Mesenchymal stem cell (in vitro differentiated cells and primary cell): ENCODE data around the gene RNF148.
A peak's percentile ranks its signal among the peaks of the same experiment; 100 is the strongest.

Source experiments
- DNase-seq: peaks from one replicate; pipeline ENCODE4 v3.0.0-alpha.2; 2013
- H2AFZ ChIP-seq: one replicate; pipeline ENCODE4 v1.6.1; 2013; ENCODE audit warnings: low read depth, mild to moderate bottlenecking, control low read depth, inconsistent platforms, low read length, moderate library complexity
- H2AK5ac ChIP-seq: 2 replicates; pipeline ENCODE4 v1.6.1; 2013; ENCODE audit warnings: low read length, moderate library complexity, mild to moderate bottlenecking, inconsistent platforms; ENCODE audit not compliant: severe bottlenecking
- H2BK120ac ChIP-seq: one replicate; pipeline ENCODE4 v1.6.1; 2013; ENCODE audit warnings: low read depth, mild to moderate bottlenecking, inconsistent platforms, low read length, moderate library complexity
- H2BK12ac ChIP-seq, 2 experiments: one replicate each; pipeline ENCODE4 v1.6.1; 2013; ENCODE audit warnings: inconsistent platforms in 2 of 2, low read length in 2 of 2, mild to moderate bottlenecking in 2 of 2, moderate library complexity in 2 of 2, control low read depth in 1 of 2
- H2BK15ac ChIP-seq: one replicate; pipeline ENCODE4 v1.6.1; 2013; ENCODE audit warnings: mild to moderate bottlenecking, low read depth, inconsistent platforms; ENCODE audit not compliant: poor library complexity, severe bottlenecking
- H2BK5ac ChIP-seq: 2 replicates; pipeline ENCODE4 v1.6.1; 2013; ENCODE audit warnings: low read depth, mild to moderate bottlenecking, low read length, control low read depth, inconsistent platforms; ENCODE audit not compliant: poor library complexity, severe bottlenecking
- H3K14ac ChIP-seq, 2 experiments: one replicate each; pipeline ENCODE4 v1.6.1; 2013; ENCODE audit warnings: inconsistent platforms in 2 of 2, low read length in 2 of 2, control low read depth in 1 of 2, mild to moderate bottlenecking in 1 of 2, moderate library complexity in 1 of 2
- H3K18ac ChIP-seq, 2 experiments: one replicate each; pipeline ENCODE4 v1.6.1; 2013; ENCODE audit warnings: inconsistent platforms in 2 of 2, low read length in 2 of 2, control low read depth in 1 of 2, low read depth in 1 of 2, mild to moderate bottlenecking in 1 of 2
- H3K23ac ChIP-seq, 2 experiments: one replicate each; pipeline ENCODE4 v1.6.1; 2013; ENCODE audit warnings: inconsistent platforms in 2 of 2, low read length in 2 of 2, mild to moderate bottlenecking in 2 of 2, moderate library complexity in 2 of 2, control low read depth in 1 of 2
- H3K27ac ChIP-seq: 2 replicates; pipeline ENCODE4 v1.5.1; 2013; ENCODE audit warnings: mild to moderate bottlenecking, moderate library complexity, low read length, control low read depth, inconsistent platforms; ENCODE audit not compliant: poor library complexity, severe bottlenecking
- H3K27me3 ChIP-seq, 2 experiments: 2 replicates each; pipeline versions ENCODE4 v1.6.1 to v1.7.0; 2013; ENCODE audit warnings: low read length in 2 of 2, mild to moderate bottlenecking in 2 of 2, moderate library complexity in 2 of 2, control low read depth in 1 of 2, inconsistent platforms in 1 of 2; ENCODE audit not compliant: control insufficient read depth in 1 of 2, insufficient read depth in 1 of 2
- H3K36me3 ChIP-seq, 2 experiments: 2 replicates each; pipeline versions ENCODE4 v1.6.1 to v1.7.0; 2013; ENCODE audit warnings: low read length in 2 of 2, control low read depth in 1 of 2, inconsistent platforms in 1 of 2, low read depth in 1 of 2, mild to moderate bottlenecking in 1 of 2; ENCODE audit not compliant: insufficient read depth in 2 of 2, control insufficient read depth in 1 of 2
- H3K4ac ChIP-seq, 2 experiments: one replicate each; pipeline ENCODE4 v1.6.1; 2013; ENCODE audit warnings: inconsistent platforms in 2 of 2, low read length in 2 of 2, mild to moderate bottlenecking in 2 of 2, moderate library complexity in 2 of 2, control low read depth in 1 of 2, low read depth in 1 of 2
- H3K4me1 ChIP-seq: 2 replicates; pipeline ENCODE4 v1.6.1; 2013; ENCODE audit warnings: low read depth, low read length, control low read depth; ENCODE audit not compliant: control insufficient read depth, insufficient read depth
- H3K4me2 ChIP-seq: 2 replicates; pipeline ENCODE4 v1.6.1; 2013; ENCODE audit warnings: low read length, mild to moderate bottlenecking, inconsistent platforms; ENCODE audit not compliant: poor library complexity, severe bottlenecking
- H3K4me3 ChIP-seq, 2 experiments: 2 replicates each; pipeline versions ENCODE4 v1.5.1 to v1.7.0; 2013; ENCODE audit warnings: low read length in 2 of 2, mild to moderate bottlenecking in 2 of 2, control low read depth in 1 of 2, low read depth in 1 of 2; ENCODE audit not compliant: insufficient read depth in 1 of 2
- H3K79me1 ChIP-seq: replicated peaks from 2 replicates; pipeline ENCODE4 v1.6.1; 2013; ENCODE audit warnings: mild to moderate bottlenecking, control low read depth, low read length, inconsistent platforms; ENCODE audit not compliant: poor library complexity, severe bottlenecking
- H3K9ac ChIP-seq: 2 replicates; pipeline ENCODE4 v1.7.0; 2013; ENCODE audit warnings: mild to moderate bottlenecking, low read length, moderate library complexity
- H3K9me3 ChIP-seq: 2 replicates; pipeline ENCODE4 v1.7.0; 2013; ENCODE audit warnings: mild to moderate bottlenecking, low read length; ENCODE audit not compliant: control insufficient read depth
- H4K8ac ChIP-seq: one replicate; pipeline ENCODE4 v1.6.1; 2013; ENCODE audit warnings: inconsistent platforms, mild to moderate bottlenecking, low read length, moderate library complexity
- H4K91ac ChIP-seq: one replicate; pipeline ENCODE4 v1.6.1; 2013; ENCODE audit warnings: mild to moderate bottlenecking, low read length, inconsistent platforms
- WGBS: methylation state at CpG from one replicate; pipeline ENCODE4 v1.1.7; 2013; ENCODE audit warnings: mixed read lengths; 5-methylcytosine and 5-hydroxymethylcytosine counted together

RNF148 gene

DNA sequence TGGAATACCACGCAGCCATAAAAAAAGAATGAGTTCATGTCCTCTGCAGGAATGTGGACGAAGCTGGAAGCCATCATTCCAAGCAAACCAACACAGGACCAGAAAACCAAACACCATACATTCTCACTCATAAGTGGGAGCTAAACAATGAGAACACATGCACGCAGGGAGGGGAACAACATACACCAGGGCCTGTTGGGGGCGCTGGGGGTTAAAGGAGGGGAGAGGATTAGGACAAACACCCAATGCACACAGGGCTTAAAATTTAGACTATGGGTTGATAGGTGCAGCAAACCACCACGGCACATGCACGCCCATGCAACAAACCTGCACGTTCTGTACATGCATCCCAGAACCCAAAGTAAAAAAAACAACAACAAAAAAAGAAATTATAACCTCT, 27.1 kb downstream of the RNF148 start:
- H3K79me1 ChIP-seq: no peaks in the 10 kb centered on the region
- H4K8ac ChIP-seq: no peak overlapping the region
- H2BK120ac ChIP-seq: no peak overlapping the region
- H3K9me3 ChIP-seq: no peaks in the 10 kb centered on the region
- WGBS: 74% methylated on average over 6 of the region's 7 CpGs
- H3K14ac ChIP-seq: no peak overlapping the region
- H3K36me3 ChIP-seq: no peaks in the 10 kb centered on the region
- no peaks in the 10 kb centered on the region for H3K27me3 ChIP-seq
- no peak overlapping the region for H3K23ac ChIP-seq
- no peak overlapping the region for H3K4ac ChIP-seq
- H2BK15ac ChIP-seq: no peak overlapping the region
- no peak overlapping the region for H3K18ac ChIP-seq
- no peak overlapping the region for H3K27ac ChIP-seq
- no peak overlapping the region for H2BK5ac ChIP-seq
- H3K4me3 ChIP-seq: no peak overlapping the region
- H3K4me2 ChIP-seq: no peak overlapping the region
- H2AK5ac ChIP-seq: no peak overlapping the region
- no peak overlapping the region for H2AFZ ChIP-seq
- no peak overlapping the region for H3K9ac ChIP-seq
- H4K91ac ChIP-seq: no peak overlapping the region
- DNase-seq: no peak
- H3K4me1 ChIP-seq: peaks cover 1% of the 10 kb centered on the region
- H2BK12ac ChIP-seq: no peak overlapping the region

DNA sequence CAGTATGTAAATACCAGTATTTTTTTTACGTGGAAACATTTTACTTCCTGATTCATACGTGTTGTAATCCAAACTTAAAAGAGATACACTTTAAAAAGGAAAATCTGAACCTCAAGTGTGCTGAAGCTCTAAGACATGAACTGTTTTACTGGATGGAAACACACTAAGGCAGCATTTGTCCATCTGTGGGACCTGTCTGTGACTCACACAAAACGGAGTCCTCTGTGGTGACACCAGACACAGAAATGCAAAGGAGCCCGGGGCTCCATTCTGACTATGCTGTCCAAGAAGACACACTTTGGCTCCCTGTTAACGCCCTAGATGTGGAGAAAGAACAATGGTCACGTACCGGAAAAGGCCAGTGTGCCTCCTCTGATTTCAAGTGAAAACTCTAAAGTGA, 27.7 kb downstream of the RNF148 start:
- no peak overlapping the region for H2BK120ac ChIP-seq
- no peak overlapping the region for H3K18ac ChIP-seq
- no peak overlapping the region for H4K91ac ChIP-seq
- H3K4me2 ChIP-seq: no peak overlapping the region
- peak overlapping the region; percentile 79 for H3K9ac ChIP-seq
- no peak overlapping the region for H3K14ac ChIP-seq
- H3K79me1 ChIP-seq: no peaks in the 10 kb centered on the region
- H3K23ac ChIP-seq: no peak overlapping the region
- no peak overlapping the region for H4K8ac ChIP-seq
- no peaks in the 10 kb centered on the region for H3K27me3 ChIP-seq
- no peak overlapping the region for H3K4ac ChIP-seq
- no peak overlapping the region for H2BK5ac ChIP-seq
- no peaks in the 10 kb centered on the region for H3K36me3 ChIP-seq
- H2BK15ac ChIP-seq: no peak overlapping the region
- H3K27ac ChIP-seq: no peak overlapping the region
- no peak for DNase-seq
- H2BK12ac ChIP-seq: no peak overlapping the region
- no peak overlapping the region for H2AFZ ChIP-seq
- H3K9me3 ChIP-seq: no peaks in the 10 kb centered on the region
- peaks cover 1% of the 10 kb centered on the region for H3K4me1 ChIP-seq
- H2AK5ac ChIP-seq: no peak overlapping the region
- H3K4me3 ChIP-seq: peak overlapping the region in 1 of 2 experiments; percentile 63
- 92% methylated on average over 7 of the region's 7 CpGs for WGBS

- Histone ChIP-seq H3K18ac (no peak overlapping the region), H2AFZ (no peak overlapping the region), H3K23ac (no peak overlapping the region), H3K79me1 (no peaks in the 10 kb centered on the region), H3K4me3 (peak overlapping the region in 1 of 2 experiments; percentile 63), H2BK12ac (no peak overlapping the region), H2BK15ac (no peak overlapping the region), H3K36me3 (no peaks in the 10 kb centered on the region), H4K91ac (no peak overlapping the region), H3K4me2 (no peak overlapping the region), H2BK120ac (no peak overlapping the region), H3K9ac (peak overlapping the region; percentile 79), H3K27me3 (no peaks in the 10 kb centered on the region), H2AK5ac (no peak overlapping the region), H2BK5ac (no peak overlapping the region), H3K14ac (no peak overlapping the region), H4K8ac (no peak overlapping the region), H3K27ac (no peak overlapping the region), H3K9me3 (no peaks in the 10 kb centered on the region), H3K4ac (no peak overlapping the region), H3K4me1 (peaks cover 1% of the 10 kb centered on the region)
- WGBS: 92% methylated on average over 4 of the region's 4 CpGs
- DNase-seq: no peak
Measured at GRCh38 chr7:122674502-122674901, 28.2 kb downstream of the RNF148 start.

GRCh38 chr7:122673951-122674350, 28.8 kb downstream of the RNF148 start:
- Histone ChIP-seq H3K79me1 (no peaks in the 10 kb centered on the region), H3K4me2 (no peak overlapping the region), H3K27me3 (no peaks in the 10 kb centered on the region), H3K9me3 (no peaks in the 10 kb centered on the region), H3K4me3 (peak overlapping the region in 1 of 2 experiments; percentile 63), H2BK12ac (no peak overlapping the region), H3K27ac (no peak overlapping the region), H3K23ac (no peak overlapping the region), H2AFZ (no peak overlapping the region), H3K36me3 (no peaks in the 10 kb centered on the region), H3K4me1 (peaks cover 1% of the 10 kb centered on the region), H2BK15ac (no peak overlapping the region), H3K14ac (no peak overlapping the region), H2BK120ac (no peak overlapping the region), H3K18ac (no peak overlapping the region), H3K4ac (no peak overlapping the region), H2BK5ac (no peak overlapping the region), H4K91ac (no peak overlapping the region), H3K9ac (peak overlapping the region; percentile 79), H4K8ac (no peak overlapping the region), H2AK5ac (no peak overlapping the region)
- WGBS: 95% methylated on average over 19 of the region's 21 CpGs
- no peak for DNase-seq
